ENCODE results near the gene AMN1. TPM values are rescaled to one million over a fixed set of nuclear protein-coding genes. Genes with fewer than 3 reads are reported as not detected.
A peak's percentile ranks its signal among the peaks of the same experiment; 100 is the strongest.
"Not testable (repeated sequence)": the region's sequence is repeated elsewhere in the genome, so short reads cannot be mapped to it uniquely, and the experiment has no call there.

AMN1 gene
- total RNA-seq, 1 donor from 2014 or later = 11.5 TPM

DNA sequence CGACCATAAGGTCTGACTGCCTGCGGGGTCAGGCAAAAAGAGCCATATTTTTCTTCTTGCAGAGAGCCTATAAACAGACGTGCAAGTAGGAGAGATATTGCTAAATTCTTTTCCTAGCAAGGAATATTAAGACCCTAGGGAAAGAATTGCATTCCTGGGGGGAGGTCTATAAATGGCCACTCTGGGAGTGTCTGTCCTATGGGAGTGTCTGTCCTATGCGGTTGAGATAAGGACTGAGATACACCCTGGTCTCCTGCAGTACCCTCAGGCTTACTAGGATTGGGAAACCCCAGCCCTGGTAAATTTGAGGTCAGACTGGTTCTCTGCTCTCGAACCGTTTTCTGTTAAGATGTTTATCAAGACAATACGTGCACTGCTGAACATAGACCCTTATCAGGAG is 20.7 kb downstream of the AMN1 start:
- ATAC-seq; DNase-seq (ENCODE audit: missing footprints); intact Hi-C loops (cut with DNase I): not testable (repeated sequence)

DNA sequence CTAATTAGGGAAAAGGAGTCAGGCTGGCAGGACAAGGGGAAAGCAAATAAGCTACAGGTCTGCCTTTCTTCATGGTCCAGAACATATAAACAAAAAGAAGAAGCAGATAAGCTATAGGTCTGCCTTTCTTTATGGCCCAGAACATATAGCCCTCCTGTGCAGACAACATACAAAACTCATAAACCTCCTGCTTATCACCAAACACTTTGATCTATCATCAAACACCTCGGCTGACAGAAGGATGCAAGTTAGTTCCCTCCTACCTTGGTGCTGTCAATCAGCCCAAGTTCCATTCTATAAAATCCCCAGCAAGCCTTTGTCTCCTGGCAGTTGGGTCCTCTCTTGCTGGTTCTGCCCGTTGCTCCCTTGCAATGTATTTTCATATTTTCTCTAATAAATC is 23.2 kb downstream of the AMN1 start:
- no peak for ATAC-seq
- intact Hi-C loops (cut with DNase I) = no loop called here

DNA sequence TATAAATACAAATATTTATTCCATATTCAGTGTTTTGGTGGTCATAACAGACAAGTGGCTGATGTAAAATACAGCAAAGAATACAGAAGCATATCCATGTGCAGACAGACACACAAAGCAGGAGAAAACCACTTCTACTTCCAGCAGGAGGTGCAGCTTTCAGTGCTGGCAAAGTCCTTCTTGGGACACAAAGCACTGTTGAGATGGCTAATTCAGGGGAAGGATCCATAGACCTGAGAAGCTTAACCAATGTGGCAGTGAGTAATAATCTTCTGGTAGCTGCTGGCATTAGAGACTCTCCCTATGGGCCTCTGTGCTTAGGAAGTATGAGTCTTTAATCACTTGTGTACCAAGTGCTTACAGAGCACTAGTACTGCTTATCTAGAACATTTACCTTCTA is 26.8 kb downstream of the AMN1 start:
- DNase-seq (ENCODE audit: missing footprints) (no peak), ATAC-seq (no peak)
- intact Hi-C loops (cut with DNase I) = no loop called here

More for the DNA sequence above, 23.2 kb downstream of the AMN1 start:
- DNase-seq (ENCODE audit: missing footprints) = no peak

DNA sequence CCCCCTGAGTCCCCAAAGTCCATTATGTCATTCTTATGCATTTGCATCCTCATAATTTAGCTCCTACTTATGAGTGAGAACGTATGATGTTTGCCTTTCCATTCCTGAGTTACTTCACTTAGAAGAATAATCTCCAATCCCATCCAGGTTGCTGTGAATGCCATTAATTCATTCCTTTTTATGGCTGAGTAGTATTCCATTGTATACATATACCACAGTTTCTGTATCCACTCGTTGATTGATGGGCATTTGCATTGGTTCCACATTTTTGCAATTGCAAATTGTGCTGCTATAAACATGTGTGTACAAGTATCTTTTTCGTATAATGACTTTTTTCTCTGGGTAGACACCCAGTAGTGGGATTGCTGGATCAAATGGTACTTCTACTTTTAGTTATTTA is 38.9 kb downstream of the AMN1 start:
- not testable (repeated sequence) for ATAC-seq; DNase-seq (ENCODE audit: missing footprints)
- intact Hi-C loops (cut with DNase I) = loop anchor here (10.0 kb wide), 1 partner anchor 365 kb away; no protein-coding TSS in a partner anchor

DNA sequence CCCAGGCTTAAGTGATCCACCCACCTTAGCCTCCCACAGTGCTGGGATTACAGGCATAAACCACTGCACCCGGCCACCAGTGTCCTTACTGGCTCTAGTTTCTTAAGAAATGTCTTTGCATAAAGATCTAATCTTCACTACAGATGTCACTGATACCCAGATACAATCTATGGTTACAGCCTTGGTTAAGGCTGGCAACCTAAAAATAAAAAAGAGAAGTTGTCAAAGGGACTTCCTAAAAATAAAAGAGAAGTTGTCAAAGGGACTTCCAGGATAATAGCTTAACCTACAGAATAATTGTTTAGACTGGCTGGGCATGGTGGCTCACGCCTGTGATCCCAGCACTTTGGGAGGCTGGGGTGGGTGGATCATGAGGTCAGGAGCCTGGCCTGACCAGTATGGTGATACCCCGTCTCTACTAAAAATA is 41.7 kb downstream of the AMN1 start:
- intact Hi-C loops (cut with DNase I) = loop anchor here (10.0 kb wide), 1 partner anchor 368 kb away; no protein-coding TSS in a partner anchor
- ATAC-seq (peak; percentile 28), DNase-seq (ENCODE audit: missing footprints) (no peak)

DNA sequence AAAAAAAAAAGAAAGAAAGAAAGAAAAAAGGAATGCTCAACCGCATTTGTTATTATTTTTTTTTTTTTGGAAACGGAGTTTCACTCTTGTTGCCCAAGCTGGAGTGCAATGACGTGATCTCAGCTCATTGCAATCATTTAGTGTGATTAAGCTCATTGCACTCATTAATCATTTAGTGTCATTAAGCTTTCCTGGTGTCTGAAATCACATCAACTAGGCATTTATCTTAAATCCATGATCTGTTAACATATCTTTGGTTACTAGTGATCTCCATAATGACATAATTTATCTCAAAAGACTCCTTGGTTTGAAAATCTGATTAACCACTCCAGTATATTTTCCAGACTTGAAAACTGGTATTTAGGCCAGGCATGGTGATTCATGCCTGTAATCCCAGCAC is 43.0 kb downstream of the AMN1 start:
- DNase-seq (ENCODE audit: missing footprints) (no peak), ATAC-seq (no peak)
- intact Hi-C loops (cut with DNase I) = loop anchor here (10.0 kb wide), 1 partner anchor 369 kb away; no protein-coding TSS in a partner anchor

DNA sequence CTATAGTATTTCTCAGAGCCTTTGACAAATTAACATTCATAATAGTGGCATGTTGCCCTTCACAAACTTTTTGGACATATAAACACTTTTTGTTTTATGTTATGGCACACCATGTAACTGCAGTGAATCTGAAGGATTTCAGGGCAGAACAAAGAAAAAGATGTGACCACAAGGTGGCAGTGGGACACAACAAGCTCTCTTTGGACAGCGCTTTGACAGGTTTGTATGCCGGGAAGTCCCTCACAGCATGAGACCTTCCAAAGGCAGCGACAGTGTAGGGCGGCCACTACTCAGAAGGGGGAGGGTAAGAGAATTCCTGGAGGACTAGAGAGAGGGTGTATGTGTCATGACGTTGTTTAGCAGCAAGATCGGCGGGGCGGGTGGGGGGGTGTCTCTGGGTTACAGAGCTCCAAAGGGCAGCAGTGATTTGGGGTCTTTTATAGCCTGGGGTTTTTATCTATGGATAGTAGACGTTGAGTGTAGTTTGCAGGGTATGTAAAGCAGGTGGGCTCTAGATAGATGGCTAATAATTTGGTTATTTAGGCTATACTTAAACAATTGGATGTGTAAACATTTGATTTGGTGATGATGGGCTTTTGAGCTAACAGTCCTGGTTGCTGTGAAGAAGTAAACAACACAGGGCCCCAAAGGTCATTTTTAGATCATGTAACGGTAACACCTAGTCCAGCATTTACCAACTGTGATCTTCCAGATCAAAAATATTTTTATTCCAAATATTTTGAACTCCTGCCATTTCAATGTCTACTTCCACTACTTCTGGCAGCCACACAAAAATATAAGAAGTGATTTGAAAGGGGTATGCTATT is 46.5 kb downstream of the AMN1 start:
- intact Hi-C loops (cut with DNase I) = loop anchor here (5.0 to 10.0 kb wide), 2 partner anchors 372 to 620 kb away; no protein-coding TSS in a partner anchor
- ATAC-seq (peak; percentile 68), DNase-seq (ENCODE audit: missing footprints) (no peak)

DNA sequence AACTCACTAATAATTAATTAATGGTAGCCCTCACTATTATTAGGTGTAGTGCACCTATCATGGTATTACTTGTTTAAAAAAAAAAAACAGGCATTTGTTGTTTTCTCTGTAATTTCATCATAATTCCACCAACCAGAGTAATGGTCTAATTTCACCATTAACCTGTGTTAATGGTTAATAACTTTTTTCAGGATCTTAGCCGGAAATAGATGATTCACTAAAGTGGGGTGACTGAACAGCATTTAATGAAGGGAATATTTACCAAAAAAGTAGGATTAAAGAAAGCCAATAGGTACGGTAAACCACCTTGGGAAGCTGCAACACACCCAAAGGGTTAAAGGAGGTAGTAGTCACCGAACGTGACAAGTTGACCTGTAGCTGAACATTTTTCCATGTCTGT is 56.3 kb downstream of the AMN1 start:
- ATAC-seq (no peak), DNase-seq (ENCODE audit: missing footprints) (no peak)
- intact Hi-C loops (cut with DNase I) = loop anchor here (10.0 kb wide), 1 partner anchor 292 kb away; no protein-coding TSS in a partner anchor

DNA sequence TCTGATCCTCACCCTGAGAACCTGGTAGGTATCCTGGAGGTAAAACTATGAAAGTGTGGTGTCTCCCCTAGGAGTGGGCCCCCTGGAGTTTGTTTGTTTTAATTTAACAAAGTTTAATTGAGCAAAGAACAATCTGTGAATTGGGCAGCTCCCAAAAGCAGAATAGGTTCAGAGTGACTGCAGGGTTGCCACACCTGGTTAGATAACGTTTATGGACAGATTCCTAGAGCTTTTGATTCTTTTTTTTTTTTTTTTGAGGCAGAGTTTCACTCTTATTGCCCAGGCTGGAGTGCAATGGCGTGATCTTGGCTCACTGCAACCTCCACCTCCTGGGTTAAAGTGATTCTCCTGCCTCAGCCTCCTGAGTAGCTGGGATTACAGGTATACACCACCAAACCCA is 59.2 kb downstream of the AMN1 start:
- ATAC-seq; DNase-seq (ENCODE audit: missing footprints); intact Hi-C loops (cut with DNase I): not testable (repeated sequence)

DNA sequence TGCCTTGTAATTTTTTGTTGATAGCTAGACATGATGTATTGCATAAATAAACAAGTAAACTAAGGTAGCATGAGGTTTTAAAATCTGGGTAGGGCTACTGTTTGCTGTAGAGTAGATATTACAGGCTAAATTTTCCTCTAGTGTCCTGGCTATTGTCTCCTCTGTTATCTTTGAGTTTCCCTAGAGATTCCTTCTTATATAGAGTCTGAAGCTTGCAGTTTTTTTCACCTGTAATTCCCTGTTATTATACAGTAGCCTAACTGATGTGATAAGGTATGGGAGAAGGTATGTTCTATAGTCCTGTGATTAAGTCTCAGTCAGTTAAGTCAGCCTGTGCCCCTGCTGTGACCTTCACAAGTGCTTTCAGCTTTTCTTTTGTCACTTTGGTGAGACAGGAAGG is 59.8 kb downstream of the AMN1 start:
- ATAC-seq (no peak), DNase-seq (ENCODE audit: missing footprints) (no peak)
- intact Hi-C loops (cut with DNase I) = no loop called here

DNA sequence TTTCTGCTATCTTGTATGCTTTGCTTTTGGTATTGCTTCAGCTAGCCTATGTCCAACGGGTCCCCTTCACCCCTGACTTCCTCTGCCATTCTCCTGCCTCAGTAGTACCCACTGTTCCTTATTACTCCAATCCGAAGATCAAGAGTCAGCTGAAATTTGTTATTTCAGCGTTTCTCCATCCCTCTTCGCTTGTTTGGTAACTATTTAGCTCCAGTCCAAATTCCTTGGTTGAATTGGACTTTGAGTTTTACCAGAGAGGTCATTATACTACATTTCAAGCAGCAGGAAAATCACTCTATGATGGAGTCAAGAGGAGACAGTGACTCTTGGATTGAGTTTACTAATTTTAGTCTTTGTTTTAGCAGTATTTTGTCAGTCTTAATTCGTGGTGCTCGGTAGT is 64.8 kb downstream of the AMN1 start:
- ATAC-seq = no peak
- no peak for DNase-seq (ENCODE audit: missing footprints)
- intact Hi-C loops (cut with DNase I) = no loop called here

DNA sequence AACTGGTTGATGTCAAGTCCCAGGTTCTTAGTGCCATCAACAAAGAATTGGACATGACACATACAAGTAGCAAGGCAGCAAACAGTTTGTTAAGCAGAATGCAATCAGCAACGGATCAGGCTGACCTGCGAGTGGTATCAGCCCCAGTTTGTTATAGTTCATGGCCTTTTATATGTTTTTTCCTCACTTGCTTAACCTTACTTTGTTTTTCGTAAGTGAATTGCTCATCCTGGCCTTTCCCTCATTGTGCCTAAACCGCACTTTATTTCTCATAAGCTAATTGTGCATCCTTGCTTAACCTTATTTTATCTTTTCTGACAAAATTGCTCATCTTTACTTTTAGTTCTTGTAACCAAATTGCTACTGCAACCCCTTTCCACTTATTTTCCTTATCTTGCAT is 65.2 kb downstream of the AMN1 start:
- ATAC-seq (no peak), DNase-seq (ENCODE audit: missing footprints) (no peak)
- intact Hi-C loops (cut with DNase I) = no loop called here

DNA sequence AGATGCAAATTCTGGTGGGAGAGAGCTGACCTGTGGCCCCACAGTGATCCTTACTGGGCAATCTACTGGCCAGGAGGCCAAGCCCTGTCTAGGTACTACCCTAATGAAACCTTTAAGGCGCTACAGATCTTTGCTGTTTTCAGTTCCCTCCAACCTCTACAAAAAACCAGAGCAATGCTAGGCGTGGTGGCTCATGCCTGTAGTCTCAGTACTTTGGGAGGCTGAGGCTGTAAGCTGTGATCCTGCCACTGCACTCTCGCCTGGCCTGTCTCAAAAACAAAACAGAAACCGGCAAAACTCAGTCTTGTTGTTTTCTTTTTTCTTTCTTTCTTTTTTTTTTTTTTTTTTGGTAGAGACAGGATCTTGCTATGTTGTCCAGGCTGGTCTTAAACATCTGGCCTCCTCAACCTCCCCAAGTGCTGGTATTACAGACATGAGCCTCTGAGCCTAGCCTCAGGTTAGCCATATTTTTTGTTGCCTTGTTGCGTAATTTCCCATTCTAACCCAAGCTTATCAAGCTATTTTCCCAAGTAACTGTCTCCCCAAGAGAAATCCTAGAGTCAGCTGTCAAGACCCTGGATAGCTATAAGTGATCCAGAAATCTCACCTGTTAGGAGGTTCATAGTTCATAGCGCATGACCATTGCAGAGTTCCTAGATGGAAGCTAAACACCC is 66.5 kb downstream of the AMN1 start:
- ATAC-seq (no peak), DNase-seq (ENCODE audit: missing footprints) (no peak)
- intact Hi-C loops (cut with DNase I) = no loop called here

DNA sequence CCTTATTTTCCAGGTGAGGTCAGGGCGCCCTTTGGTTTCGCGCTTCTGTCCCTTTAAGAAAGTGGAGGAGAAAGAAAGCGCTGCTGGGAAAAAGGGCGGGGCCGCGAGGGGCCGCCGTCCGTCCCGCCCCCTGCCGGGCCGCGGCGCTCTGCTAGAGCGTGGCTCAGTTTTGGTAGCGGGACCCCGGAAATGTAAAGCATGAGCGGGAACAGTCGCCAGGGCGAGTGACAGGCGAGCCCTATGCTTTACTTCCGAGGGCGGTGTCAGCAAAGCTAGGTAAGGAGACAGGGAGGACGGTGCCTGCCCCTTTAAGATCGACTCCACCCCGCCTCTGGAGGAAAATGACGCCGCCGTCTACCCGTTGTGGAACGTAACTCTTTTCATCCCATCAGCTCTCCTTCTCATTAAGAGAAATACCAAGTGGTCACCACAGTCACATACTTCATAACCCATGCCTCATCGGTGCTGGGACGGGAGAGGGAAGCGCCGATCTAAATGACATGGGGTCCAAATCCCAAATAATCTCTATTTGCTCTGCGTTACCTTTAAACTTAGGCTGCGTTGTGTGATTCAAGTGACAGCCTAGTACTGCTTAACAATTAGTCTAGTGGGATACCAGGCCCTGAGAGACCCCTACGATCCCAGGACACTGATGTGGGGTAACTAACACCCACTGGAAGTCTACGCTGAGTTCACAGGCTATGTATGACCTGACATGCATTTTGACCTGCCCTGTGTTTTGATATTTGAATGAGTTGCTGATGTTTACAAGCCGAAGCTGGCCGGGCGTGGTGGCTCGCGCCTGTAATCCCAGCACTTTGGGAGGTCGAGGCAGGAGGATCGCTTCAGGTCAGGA is 69.5 kb downstream of the AMN1 start, which contains the start of gene ETFBKMT:
Gene ETFBKMT (plus strand): TSS at position 602 of the 856 bp plus-strand sequence. CDS start 2,266 bp downstream, outside the sequence.
- intact Hi-C loops (cut with DNase I) = loop anchor here (5.0 to 10.0 kb wide), 3 partner anchors 68 to 1015 kb away; partner anchors contain the start of genes AMN1, BICD1 and DNM1L
- ATAC-seq (peak; percentile 96), DNase-seq (ENCODE audit: missing footprints) (peak; percentile 93)

DNA sequence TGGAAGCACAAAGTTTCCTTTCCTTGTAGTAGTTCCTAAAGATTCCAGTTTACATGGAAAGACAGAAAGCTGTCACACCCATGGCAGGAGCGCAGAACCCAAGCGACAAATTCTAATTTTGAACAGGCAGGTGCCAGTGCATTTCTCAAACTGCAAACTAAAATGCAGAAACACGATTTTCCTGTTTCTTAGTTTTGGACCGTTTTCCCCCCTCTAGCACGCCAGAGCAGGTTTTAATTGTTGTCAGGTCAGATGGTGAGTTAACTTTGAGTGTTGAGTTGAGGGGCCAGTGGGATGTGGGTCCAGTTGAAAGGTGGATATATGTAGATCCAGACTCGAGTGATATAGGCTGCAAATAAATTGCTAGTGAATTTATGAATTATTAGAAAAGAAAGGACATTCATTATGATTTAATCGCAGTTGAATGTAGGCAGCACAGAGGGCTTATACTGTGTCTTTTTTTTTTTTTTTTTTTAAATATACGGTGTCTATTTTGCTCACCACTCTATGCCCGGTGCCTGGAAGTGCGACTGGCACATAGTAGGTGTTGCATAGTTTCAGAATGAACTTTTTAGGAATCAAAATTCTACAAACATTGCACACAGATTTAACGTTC is 70.2 kb downstream of the AMN1 start:
- ATAC-seq = peak; percentile 7

DNA sequence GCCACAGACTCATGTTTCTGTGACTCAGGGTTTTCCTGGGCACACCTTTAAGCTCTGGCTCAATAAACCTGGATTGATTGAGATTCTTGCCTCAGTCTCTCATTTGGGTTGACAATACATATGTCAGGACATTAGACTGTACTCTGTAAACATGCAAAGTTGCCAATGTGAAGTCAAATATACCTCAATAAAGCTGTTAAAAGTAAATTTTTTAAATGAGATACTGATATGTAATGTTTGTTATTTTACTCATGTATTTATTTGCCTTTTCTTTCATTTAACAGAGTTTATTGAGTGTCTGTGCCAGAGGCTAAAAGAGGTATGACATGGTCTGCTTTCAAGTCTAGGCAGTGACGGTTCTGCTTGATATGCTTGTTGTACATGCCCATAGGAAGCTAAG is 73.0 kb downstream of the AMN1 start:
- DNase-seq (ENCODE audit: missing footprints) (no peak), ATAC-seq (no peak)
- intact Hi-C loops (cut with DNase I) = loop anchor here (5.0 to 10.0 kb wide), 3 partner anchors 72 to 1019 kb away; partner anchors contain the start of genes AMN1, BICD1 and DNM1L

More for the DNA sequence above, 70.2 kb downstream of the AMN1 start:
- DNase-seq (ENCODE audit: missing footprints) = no peak
- intact Hi-C loops (cut with DNase I) = loop anchor here (5.0 to 10.0 kb wide), 3 partner anchors 69 to 1016 kb away; partner anchors contain the start of genes AMN1, BICD1 and DNM1L

DNA sequence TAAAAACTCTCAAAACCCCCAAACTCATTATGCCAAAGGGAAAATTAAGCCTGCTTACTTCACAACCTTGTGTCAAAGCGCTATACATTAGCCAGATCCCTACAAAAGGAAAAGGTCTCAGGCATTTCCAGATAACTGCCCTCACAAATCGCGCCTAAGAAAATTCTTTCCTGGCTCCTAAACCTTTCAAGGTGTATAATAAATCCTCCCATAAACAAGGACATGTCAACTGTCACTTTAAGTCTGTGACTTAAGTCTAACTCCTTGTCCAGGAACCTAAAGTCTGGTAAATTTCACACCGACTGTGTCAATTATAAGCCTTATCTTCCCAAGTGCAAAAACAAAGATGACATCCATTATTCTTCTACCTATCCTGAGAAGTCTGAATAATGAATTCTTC is 73.6 kb downstream of the AMN1 start:
- no peak for ATAC-seq
- DNase-seq (ENCODE audit: missing footprints) = no peak
- intact Hi-C loops (cut with DNase I) = loop anchor here (5.0 to 10.0 kb wide), 3 partner anchors 72 to 1020 kb away; partner anchors contain the start of genes AMN1, BICD1 and DNM1L
